Neutrophil (primary cell): Measurements from ENCODE around the gene KANK2.

Source experiments
- H3K27ac ChIP-seq: fragments of 200-600 bp; sonication (generic); 2 replicates; pipeline ENCODE4 v1.5.1; 2016; ENCODE audit warnings: mild to moderate bottlenecking, moderate library complexity
- H3K27me3 ChIP-seq: fragments of 200-600 bp; sonication (generic); 2 replicates; pipeline ENCODE4 v1.6.0; 2016; ENCODE audit warnings: mild to moderate bottlenecking
- H3K36me3 ChIP-seq: fragments of 200-600 bp; sonication (generic); 2 replicates; pipeline ENCODE4 v1.5.1; 2017
- H3K4me1 ChIP-seq, 2 experiments: fragments of 200-600 bp in 1 of 2; sonication (generic) in 1 of 2; 1 replicate in 1 of 2; 2 replicates in 1 of 2; pipeline versions ENCODE4 v1.5.1 to v1.6.1; 2013 to 2016; ENCODE audit warnings: low read depth in 1 of 2, low read length in 1 of 2, mild to moderate bottlenecking in 1 of 2, moderate library complexity in 1 of 2; ENCODE audit not compliant: control insufficient read depth in 1 of 2, insufficient read depth in 1 of 2
- H3K4me3 ChIP-seq, 2 experiments: fragments of 200-600 bp in 1 of 2; sonication (generic) in 1 of 2; 1 replicate in 1 of 2; 2 replicates in 1 of 2; pipeline ENCODE4 v1.5.1; 2013 to 2016; ENCODE audit warnings: low read depth in 1 of 2, low read length in 1 of 2, mild to moderate bottlenecking in 1 of 2, moderate library complexity in 1 of 2
- H3K9me3 ChIP-seq: fragments of 200-600 bp; sonication (generic); 2 replicates; pipeline ENCODE4 v1.5.1; 2016
- CTCF ChIP-seq: fragments of 200-600 bp; sonication (generic); IDR thresholded peaks from 2 replicates; pipeline ENCODE4 v1.5.1; 2016; ENCODE audit warnings: antibody characterized with exemption

The KANK2 gene

GRCh38 chr19:11209839-11210655 is 12.7 kb upstream of the KANK2 start:
- no peaks in the 10 kb centered on the region for H3K27me3 ChIP-seq
- no peaks in the 10 kb centered on the region for H3K36me3 ChIP-seq
- H3K4me3 ChIP-seq = no peak overlapping the region
- no peak for TF ChIP-seq CTCF
- H3K27ac ChIP-seq = no peak overlapping the region
- no peaks in the 10 kb centered on the region for H3K9me3 ChIP-seq
- H3K4me1 ChIP-seq = no peaks in the 10 kb centered on the region

- Histone ChIP-seq H3K9me3 (no peaks in the 10 kb centered on the region), H3K27me3 (no peaks in the 10 kb centered on the region), H3K4me1 (no peaks in the 10 kb centered on the region), H3K36me3 (no peaks in the 10 kb centered on the region), H3K4me3 (no peak overlapping the region), H3K27ac (no peak overlapping the region)
- no peak for TF ChIP-seq CTCF
These were observed 11.5 kb upstream of the KANK2 start for GRCh38 chr19:11208561-11209471.

- no peaks in the 10 kb centered on the region for H3K9me3 ChIP-seq
- H3K4me1 ChIP-seq = no peaks in the 10 kb centered on the region
- no peaks in the 10 kb centered on the region for H3K36me3 ChIP-seq
- H3K27ac ChIP-seq = no peak overlapping the region
- no peak for TF ChIP-seq CTCF
- no peaks in the 10 kb centered on the region for H3K27me3 ChIP-seq
- no peak overlapping the region for H3K4me3 ChIP-seq
These were observed 8.7 kb upstream of the KANK2 start for GRCh38 chr19:11205939-11206570.

- TF ChIP-seq CTCF = no peak
- Histone ChIP-seq H3K36me3 (no peaks in the 10 kb centered on the region), H3K27me3 (no peaks in the 10 kb centered on the region), H3K4me3 (no peak overlapping the region), H3K4me1 (no peaks in the 10 kb centered on the region), H3K27ac (no peak overlapping the region), H3K9me3 (no peaks in the 10 kb centered on the region)
These were observed 7.6 kb upstream of the KANK2 start for GRCh38 chr19:11204943-11205349.

GRCh38 chr19:11204076-11204602 is 6.8 kb upstream of the KANK2 start:
- no peaks in the 10 kb centered on the region for H3K36me3 ChIP-seq
- H3K4me1 ChIP-seq = no peaks in the 10 kb centered on the region

More at GRCh38 chr19:11204076-11204602, 6.8 kb upstream of the KANK2 start:
- TF ChIP-seq CTCF = no peak
- Histone ChIP-seq H3K27ac (no peak overlapping the region), H3K4me3 (no peak overlapping the region), H3K27me3 (peaks cover under 1% of the 10 kb centered on the region), H3K9me3 (no peaks in the 10 kb centered on the region)
